Pulmonary artery endothelial cell (primary cell): ENCODE measurements around the gene SHMT2. TPM values are rescaled to one million over a fixed set of nuclear protein-coding genes. Genes with fewer than 3 reads are reported as not detected.

Experiments used
- DNase-seq: peaks from one replicate; pipeline ENCODE4 v3.0.0-alpha.2; 2011; ENCODE audit warnings: low read depth, low spot score
- total RNA-seq: library from RNA; depleted of rRNA; stranded (reverse); fragments of >200 nt; gene quantifications from 2 replicates; pipeline ENCODE4 v1.2.3, GENCODE V29; 2014

Gene SHMT2
- total RNA-seq, 1 donor from 2014 or later = 270 TPM

DNA sequence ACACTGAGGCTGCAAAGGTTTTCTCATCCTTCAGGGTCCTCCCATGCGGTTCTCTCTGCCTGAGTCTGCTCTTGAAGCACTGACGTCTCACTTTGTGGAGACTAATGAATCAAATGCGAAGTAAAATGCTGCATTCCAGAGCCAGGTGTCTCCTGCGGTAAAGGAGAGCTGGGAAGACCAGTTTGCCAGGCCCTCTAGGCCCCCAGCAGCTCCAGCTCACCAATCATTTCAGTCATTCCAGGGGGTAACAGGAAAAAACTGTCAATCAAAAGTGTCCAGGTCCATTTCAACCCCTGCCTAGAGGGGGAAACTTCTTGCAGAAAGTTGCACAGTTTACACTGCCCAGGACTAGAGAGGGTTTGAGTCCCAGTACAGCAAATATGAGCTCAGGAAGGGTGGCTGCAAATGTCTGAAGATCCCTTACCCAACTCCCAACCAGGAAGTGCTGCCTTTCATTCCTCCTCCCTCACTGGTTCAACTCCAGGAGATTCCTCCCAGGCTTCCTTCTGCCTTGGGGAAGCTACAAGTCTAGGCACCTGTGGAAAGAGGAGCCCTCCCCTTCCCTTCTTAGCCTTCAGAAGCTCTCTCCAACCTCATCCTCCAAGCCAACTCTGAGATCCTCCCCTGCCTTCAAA lies 15.6 kb upstream of the SHMT2 start:
- no peak for DNase-seq

DNA sequence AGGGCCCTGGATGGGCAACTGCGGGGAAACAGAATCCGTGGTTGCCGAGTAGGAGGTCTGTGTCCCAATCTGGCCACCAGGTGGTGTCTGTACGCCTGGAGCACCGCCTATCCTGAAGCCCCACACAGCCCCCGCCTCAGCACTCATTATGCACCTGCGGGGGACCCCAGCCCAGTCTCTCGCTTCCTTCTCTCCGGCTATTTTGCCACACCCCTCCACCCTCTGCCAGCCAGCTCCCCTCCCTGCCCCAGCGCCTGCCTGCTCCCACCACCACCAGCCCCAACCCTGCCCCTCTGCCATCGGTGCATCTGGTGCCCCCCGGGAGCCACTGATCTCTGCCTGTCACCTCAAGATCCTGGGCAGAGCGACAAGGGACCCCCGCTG lies 15.1 kb upstream of the SHMT2 start:
- peak; percentile 17 for DNase-seq

DNA sequence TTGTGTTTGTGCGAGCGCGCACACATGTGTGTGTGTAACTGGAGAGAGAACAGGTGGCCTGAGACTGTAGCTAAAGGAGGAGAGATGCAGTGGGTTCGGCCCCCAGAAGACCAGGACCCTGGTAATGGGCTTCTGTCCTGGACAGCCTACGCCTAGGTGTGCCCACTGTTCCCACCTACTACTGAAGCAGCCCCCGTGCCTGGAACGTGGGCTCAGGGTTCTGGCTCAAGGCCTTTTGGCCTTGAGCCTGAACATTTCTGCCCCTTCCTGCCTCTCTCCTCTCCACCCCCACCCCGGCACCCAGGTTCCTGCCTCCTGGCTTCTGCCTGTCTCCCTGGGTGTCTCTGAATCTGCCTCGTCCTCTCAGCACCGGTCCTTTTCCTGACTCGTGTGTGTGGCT lies 14.4 kb upstream of the SHMT2 start:
- no peak for DNase-seq

DNA sequence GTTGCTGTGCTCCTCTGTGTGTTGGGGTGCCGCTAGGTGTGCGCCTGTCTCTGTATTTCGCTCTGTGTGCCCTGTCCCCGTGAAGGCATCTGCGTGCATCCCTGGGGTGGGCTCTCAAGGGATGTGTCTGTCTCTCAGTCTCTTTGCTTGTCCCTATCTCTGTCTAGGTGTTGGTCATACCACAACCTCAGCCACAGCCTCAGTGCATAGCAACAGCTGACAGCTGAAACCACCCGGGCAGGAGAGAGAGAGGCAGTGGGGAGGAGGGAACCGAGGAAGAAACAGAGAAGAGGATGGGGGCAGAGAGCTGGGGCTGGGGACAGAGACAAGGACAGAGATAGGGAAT lies 13.9 kb upstream of the SHMT2 start:
- DNase-seq = no peak

DNA sequence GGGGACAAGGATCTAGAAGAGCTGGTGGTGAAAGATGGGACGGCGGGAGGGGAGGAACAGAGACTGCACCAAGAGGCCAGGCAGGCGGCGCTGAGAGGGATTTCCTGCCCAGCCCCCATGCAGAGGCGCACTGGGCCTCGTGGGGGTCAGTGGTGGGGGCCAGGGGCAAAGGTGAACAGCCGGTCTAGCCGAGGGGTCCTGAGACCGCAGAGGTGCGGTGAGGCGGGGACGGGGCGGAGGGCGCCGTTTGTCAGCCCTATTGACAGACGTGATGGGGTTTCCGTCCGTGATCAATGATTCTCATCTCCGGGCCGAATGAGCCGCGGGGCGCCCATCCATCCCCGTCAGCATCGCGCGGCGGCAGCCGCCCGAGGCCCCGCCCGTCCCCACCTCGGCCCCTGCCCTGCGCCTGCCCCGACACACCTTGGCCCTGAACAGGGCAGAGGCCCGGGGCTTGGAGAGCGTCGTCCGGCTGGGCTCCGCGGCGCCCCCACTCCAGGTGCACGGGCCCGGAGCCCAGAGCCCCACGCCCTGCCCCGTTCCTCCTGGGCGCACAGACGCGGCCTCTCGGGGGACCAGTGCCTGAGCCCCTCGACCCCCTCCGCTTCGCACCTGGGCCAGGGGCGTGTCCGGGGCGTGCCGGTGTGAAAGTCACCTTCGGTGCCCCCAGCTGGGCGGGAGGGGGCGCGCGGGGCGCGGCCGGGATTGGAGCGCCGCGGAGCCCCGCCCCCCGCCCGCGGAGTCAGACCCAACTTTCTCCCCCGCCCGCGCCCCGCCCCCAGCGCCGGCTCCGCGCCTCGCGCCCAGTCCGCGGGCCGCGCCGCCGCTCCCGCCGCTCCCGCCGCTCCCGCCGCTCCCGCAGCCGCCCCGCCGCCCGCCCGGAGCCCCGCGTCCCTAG lies 13.2 kb upstream of the SHMT2 start, which contains the start of gene NXPH4:
TSS of gene NXPH4 (plus strand) at position 781 of the 898 bp plus-strand sequence. CDS start 176 bp downstream, outside the sequence.
- DNase-seq = no peak

DNA sequence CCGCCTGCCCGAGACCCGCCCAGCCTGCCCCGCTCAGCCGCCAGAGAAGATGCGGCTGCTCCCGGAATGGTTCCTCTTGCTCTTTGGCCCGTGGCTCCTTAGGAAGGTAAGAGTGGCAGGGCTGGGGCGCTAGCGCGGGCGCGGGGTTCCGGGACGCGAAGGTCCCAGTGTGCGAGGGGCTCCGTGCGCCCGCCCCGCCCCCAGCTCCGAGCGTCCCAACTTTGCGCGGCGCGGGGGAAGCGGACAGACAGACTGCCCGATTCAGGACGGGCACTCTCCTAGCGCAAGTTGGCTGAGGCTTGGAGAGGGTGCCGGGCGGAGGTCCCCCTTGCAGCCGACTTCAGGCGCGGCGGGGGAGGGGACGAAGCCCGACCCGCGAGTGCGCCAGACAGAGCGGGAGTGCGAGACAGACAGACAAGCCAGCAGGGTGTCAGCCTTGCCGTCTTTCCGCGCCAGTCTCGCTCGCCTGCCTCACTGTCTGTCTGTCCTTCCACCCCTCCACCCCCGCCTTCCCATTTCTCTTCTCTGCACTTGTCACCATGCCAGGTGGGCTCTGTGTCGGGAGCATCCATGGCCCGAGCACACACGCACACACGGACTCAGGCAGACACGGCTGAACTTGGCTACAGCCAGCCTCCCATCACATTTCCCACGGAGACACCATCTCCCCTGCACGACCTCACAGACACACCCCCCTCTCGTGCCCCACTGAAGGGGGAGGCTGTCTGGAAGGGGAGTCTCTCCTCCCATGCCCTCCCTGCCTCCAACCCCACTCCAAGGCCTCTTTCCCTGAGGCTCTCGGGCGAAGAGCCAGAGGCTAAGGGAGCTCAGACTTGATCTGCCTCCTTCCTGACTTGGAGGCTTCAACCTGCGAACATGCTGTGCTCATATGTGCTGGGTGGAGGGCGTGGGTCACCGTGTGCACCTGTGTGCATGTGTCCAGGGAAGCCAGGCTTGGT lies 12.3 kb upstream of the SHMT2 start:
- no peak for DNase-seq

DNA sequence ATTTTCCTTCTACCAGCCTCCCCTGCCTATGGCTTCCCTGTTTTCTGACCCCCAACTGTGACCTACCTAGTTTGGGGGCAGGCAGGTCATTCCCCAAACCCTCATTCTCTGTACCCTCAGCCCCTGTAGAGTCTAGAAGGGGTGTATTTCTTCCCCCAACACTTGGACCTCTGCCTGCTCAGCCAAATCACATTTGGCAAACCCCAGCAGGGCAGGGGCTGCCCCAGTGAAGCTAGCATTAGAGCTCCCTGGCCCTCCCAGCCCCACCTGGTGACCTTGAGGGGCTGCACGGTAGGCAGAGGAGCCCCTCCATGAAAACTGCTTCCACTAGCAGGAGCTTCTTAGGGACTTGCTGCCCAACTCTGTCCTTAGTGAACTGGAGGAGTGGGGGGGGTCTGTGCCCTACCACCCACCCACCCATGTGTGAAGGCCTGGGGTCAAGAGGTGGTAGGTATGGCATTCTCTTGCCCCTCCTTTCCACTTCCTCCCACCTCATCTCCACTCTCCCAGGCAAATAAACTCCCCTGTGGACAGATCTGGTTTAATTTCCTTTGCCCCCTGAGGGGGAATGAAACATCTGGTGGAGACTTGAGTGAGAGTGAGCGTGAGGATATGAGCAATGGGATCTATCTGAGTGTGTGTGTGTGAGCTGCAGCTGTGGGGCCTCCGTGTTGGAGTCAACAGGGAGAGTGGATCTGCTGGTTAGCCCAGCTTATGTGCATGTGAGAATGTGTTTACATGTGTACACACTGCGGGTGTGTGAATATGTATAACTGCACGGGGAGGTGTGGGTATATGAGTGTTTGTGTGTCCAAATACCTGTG lies 11.3 kb upstream of the SHMT2 start:
- DNase-seq = no peak

DNA sequence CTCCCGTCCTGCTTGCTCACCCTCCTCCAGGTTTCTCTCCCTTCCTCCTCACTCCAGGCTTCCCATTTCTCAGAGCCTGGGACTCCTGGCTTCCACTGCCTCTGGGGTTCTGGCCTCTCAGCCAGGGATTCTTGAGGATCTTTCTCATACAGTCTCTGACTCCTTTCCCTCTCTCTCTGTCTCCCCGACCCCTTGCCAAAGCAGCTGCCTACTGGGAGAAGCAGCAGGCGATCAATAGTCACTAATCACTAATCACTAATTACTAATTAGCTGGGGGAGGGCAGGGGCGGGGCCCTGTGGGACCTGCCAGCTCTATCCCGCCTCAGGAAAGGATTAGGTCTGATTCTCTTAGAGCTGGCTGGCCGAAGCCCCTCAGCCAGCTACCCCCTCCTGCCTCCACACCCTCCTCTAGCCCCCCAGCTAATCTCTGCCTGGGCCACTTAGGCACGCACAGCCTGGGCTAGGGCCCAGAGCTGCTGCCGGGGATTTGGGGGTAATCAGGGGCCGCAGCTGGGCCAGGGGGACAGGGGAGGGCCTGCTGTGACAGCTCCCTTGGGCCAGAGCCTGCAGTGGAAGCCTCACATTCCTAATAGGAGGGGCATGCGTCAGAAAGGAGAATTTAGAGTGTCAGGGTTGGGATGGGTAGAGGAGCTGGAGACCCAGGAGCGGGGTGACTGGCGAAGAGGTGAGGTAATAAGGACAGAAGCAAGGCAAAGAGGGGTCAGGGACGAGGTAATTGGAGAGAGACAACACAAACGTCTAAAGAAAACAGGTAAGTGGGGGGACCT lies 10.1 kb upstream of the SHMT2 start:
- no peak for DNase-seq

DNA sequence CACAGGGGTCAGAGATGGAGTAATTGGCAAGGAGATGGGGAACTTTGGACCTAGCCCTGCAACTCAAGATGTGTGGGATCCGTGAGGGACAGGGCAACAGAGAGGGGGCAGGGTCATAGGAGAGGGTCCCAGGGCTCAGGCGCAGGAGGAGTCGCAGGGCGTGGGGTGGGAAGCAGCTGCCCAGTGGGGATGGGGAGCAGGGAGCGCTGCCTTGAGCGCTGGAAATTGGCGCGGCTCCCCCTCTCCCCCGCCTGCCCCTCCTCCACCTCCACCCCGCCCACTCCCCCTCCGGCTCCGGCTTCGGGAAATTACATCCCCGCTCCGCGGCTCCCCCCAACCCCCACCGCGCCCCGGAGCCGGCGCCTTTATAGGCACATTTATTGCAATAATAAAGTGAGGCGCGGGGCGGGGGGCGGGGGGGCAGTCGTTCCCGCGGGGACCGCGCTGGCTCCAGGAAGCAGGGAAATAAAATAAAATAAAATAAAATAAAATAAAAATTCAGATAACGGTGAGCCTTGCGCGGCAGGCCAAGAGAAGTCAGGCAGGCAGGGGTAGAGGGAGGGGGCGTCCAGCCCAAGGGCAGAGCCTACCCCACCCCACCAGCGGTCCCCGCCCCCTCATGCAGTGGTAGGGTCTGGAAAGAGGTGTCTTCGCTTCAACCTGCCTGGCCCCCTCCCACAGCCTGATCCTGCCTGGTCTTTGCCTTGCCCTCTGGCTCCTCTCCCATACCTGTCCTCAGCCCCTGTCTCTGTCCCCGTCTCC lies 9.3 kb upstream of the SHMT2 start:
- DNase-seq = no peak

DNA sequence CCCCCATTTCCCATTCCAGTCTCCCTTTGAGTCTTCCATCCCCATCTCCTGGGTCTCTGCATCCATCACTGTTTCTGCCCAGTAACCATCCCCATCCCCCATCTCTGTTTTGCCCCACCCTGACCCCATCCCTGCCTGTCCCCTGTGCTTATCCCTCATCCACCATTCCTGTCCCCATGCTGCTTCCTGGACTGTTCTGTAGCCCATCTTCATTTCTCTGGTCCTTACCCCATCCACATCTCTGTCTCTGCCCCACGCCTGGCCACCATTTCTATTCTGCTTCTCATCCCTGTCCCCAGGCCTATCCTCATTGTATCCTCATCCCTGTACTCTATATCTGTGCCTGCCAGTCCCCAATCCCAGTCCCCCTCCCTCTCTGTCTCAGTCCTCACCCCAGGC lies 8.7 kb upstream of the SHMT2 start:
- no peak for DNase-seq

DNA sequence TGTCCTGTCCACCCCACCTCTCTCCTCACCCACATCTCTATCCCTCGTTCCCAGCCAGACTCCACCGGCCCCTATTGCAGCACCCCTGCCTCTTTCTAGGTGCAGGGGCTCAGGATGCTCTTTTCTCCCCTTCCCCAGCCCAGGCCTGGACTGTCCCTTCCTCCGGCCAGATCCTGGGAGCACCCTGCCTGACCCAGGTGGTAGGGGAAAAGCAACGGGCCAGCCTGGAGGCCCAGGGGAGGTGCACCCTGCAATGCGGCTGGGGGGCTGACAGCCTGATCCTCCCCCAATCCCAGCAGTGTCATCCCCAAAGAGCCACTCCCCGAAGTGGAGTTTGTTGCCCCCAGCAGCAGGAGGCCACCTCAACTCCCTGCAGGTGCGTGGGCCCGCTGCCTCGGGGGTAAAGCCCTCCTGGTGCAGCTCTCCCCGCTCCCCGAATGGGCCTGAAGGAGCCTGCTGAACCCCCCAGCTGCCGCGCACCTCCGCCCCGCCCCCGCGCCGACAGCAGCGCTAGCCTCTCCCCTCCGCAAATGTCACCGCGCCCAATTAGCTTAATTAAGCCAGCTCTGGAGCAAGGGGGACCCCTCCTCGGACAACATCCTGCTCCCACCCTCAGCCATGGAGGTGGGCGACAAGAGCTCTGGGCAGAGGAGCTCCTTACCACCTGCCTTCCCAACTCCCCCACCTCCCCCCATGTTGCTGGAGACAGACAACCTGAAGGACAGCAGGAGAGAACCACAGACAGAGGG lies 8.2 kb upstream of the SHMT2 start:
- DNase-seq = no peak

DNA sequence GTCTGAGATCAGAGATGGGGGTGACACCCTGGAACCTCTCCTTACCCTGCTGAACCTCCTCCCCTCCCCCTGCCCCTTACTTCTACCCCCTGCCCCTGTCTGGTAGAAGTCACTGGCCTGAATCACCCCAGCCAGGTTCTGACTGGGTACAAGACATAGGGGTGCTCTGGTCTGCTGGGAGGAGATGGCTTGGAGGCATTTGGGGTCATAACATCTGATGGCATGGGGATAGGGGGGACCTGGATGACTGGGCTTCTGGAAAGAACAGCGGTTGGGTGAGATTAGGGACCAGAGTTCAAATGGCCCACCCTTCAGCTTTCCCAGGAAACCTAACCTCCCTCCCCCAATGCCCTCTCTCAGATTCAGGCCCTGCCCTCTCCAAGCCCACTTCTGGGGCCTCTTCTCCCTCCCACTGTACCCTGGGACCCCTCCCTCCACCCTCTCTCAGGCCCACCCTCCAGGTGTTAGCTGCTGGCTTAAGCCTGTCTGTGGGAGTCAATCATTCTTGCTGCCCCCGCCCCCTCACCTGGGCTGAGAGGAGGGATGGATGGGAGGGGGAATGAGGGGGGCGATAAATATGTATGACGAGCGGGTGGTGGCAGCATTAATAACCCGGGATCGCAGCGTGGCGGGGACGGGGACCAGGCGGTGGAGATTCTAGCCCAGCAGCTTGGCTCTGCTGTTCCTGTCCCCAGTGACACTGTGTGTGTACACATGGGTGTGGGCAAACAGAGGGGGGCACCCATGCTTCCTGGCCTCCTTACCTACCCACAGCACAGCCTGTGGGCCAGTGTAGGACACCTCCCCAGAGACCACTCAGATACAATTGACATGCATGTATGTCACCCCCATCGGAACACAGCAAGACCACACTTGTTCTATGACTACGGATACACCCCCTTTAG lies 7.0 kb upstream of the SHMT2 start:
- no peak for DNase-seq

DNA sequence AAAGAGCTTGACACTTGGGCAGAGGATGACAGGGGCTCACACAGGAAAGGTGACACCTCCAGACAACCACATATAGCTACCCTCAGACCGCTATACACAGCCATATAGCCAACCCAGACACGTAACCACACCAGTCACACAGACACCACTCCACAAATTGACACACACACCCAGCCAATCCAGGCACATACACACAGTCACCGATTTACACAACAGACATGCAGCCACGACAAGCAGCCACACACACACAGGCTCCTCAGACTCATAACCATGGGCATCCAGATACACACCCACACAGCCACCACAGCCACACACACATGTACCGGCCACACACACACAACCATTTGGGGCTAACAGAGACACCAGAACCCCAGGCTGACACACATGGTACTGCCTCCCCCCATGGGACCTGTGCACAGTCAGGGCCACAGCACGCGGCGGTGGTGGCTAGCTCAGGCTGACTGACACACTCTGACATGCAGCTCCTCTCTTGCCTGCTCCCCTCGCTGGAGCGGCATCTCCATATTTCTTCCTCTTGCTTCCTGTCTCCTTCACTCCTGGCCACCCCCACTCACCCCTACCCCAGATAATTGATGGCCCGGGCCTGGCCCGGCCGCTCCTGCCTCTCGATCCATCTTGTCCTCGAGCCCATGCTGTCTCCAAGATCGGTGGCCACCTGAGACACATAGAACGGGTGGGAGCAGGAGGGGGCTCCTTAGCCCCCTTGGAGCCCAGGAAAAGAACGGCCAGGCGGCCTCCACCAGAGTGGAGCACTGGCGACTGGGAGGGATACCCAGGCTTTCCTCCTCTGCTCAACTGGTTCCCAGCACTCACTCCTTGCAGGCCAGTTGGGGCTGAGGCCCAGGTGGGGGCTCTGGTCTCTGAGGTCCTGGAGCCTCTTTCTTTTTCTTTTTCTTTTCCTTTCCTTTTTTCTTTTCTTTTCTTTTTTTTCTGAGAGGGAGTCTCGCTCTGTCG lies 6.0 kb upstream of the SHMT2 start:
- no peak for DNase-seq

DNA sequence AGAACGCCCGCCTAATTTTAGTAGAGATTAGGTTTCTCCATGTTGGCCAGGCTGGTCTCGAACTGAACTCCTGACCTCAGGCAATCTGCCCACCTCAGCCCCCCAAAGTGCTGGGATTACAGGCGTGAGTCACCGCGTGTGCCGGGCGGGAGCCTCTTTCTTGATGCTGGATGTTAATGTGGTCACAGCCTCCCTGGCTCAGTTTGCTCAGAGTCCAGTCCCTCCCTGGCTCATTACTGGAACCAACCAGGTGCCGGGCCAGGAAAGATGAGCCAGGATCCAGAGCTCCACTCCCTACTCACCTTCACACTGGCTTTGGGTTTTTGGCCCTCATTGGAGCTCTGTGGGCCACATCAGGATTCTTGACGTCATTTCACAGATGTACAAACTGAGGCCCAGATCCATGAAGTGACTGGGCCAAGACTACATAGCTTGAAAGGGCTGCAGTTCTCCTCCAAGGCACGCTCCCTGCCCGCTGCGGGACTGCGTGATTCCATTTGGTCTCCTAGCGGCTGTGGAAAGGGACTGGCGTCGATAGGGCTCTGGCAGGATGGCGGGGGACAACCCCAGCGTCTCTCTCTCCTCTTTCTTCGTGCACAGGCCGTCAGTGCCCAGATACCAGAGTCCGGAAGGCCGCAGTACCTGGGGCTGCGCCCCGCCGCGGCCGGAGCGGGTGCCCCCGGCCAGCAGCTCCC lies 5.1 kb upstream of the SHMT2 start:
- DNase-seq = no peak

DNA sequence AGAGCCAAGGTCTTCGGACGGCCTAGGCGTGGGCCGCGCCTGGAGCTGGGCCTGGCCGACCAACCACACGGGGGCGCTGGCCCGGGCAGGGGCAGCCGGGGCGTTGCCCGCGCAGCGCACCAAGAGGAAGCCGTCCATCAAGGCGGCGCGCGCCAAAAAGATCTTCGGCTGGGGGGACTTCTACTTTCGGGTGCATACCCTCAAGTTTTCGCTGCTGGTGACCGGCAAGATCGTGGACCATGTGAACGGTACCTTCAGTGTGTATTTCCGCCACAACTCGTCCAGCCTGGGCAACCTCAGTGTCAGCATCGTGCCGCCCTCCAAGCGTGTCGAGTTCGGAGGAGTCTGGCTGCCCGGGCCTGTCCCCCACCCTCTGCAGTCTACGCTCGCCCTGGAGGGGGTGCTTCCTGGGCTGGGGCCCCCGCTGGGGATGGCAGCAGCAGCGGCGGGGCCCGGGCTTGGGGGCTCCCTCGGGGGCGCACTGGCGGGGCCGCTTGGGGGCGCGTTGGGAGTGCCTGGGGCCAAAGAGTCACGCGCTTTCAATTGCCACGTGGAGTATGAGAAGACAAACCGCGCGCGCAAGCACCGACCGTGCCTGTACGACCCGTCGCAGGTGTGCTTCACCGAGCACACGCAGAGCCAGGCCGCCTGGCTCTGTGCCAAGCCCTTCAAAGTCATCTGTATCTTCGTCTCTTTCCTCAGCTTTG lies 4.4 kb upstream of the SHMT2 start:
- no peak for DNase-seq
